Thymus (tissue), 11 donors: ENCODE data around the gene GRAMD1A. TPM values are rescaled to one million over a fixed set of nuclear protein-coding genes. Genes with fewer than 3 reads are reported as not detected.
A peak's percentile ranks its signal among the peaks of the same experiment; 100 is the strongest.
"Not testable (repeated sequence)": the region's sequence is repeated elsewhere in the genome, so short reads cannot be mapped to it uniquely, and the experiment has no call there.

ENCODE experiments used
- DNase-seq, 9 donors: peaks; one replicate each; pipeline ENCODE4 v3.0.0-alpha.2; 2013; ENCODE audit warnings: low spot score in 9 of 9, low read depth in 6 of 9, missing footprints in 1 of 9
- H3K27ac ChIP-seq, 2 donors: one replicate each; pipeline ENCODE4 v1.5.1; 2013; ENCODE audit warnings: control low read depth in 1 of 2, low read depth in 1 of 2, low read length in 1 of 2, mild to moderate bottlenecking in 1 of 2, moderate library complexity in 1 of 2
- H3K27me3 ChIP-seq, 2 donors: one replicate each; pipeline ENCODE4 v1.5.1; 2013; ENCODE audit warnings: low read length in 1 of 2; ENCODE audit not compliant: control insufficient read depth in 2 of 2, insufficient read depth in 1 of 2
- H3K36me3 ChIP-seq, 2 donors: one replicate each; pipeline ENCODE4 v1.5.1; 2013; ENCODE audit warnings: low read length in 1 of 2, mild to moderate bottlenecking in 1 of 2, moderate library complexity in 1 of 2; ENCODE audit not compliant: control insufficient read depth in 2 of 2, insufficient read depth in 2 of 2
- H3K4me1 ChIP-seq, 2 donors: one replicate each; pipeline ENCODE4 v1.5.1; 2013; ENCODE audit warnings: low read length in 2 of 2; ENCODE audit not compliant: control insufficient read depth in 2 of 2, insufficient read depth in 2 of 2
- H3K4me3 ChIP-seq, 2 donors: one replicate each; pipeline ENCODE4 v1.5.1; 2013; ENCODE audit warnings: low read length in 2 of 2, control low read depth in 1 of 2, mild to moderate bottlenecking in 1 of 2
- H3K9me3 ChIP-seq, 2 donors: one replicate each; pipeline ENCODE4 v1.5.1; 2013; ENCODE audit warnings: low read length in 1 of 2, mild to moderate bottlenecking in 1 of 2; ENCODE audit not compliant: control insufficient read depth in 2 of 2, insufficient read depth in 1 of 2
- WGBS: extraction: QIAGEN DNeasy Blood & Tissue Kit; methylation state at CpG from one replicate; pipeline ENCODE4 v1.1.7; 2013; 5-methylcytosine and 5-hydroxymethylcytosine counted together
- polyA plus RNA-seq: library from polyadenylated mRNA; stranded (reverse); fragments of 200-250 nt; gene quantifications from one replicate; pipeline ENCODE4 v1.2.3, GENCODE V29; 2013
- total RNA-seq: library from RNA; stranded (reverse); fragments of 120-200 nt; gene quantifications from one replicate; pipeline ENCODE4 v1.2.4, GENCODE V29; 2013
- donor health status: healthy.

Gene GRAMD1A
- total and polyA plus RNA-seq, 2 donors = 18.7 to 51.9 TPM

- Histone ChIP-seq H3K9me3 (peaks cover 0 to 2% of the 10 kb centered on the region in 2 donors), H3K36me3 (no peaks in the 10 kb centered on the region), H3K27me3 (no peaks in the 10 kb centered on the region), H3K27ac (no peak overlapping the region), H3K4me3 (no peak overlapping the region), H3K4me1 (peaks cover 4 to 10% of the 10 kb centered on the region in 2 donors)
- 90% methylated on average over 6 of the region's 6 CpGs for WGBS
- DNase-seq = no peak
These were observed 10.8 kb upstream of the GRAMD1A start for GRCh38 chr19:34989298-34989697.

GRCh38 chr19:34990578-34991192, 9.4 kb upstream of the GRAMD1A start:
- no peaks in the 10 kb centered on the region for H3K36me3 ChIP-seq
- H3K4me1 ChIP-seq = peaks cover 3 to 10% of the 10 kb centered on the region in 2 donors
- no peaks in the 10 kb centered on the region for H3K27me3 ChIP-seq
- no peak overlapping the region for H3K4me3 ChIP-seq
- peaks cover 0 to 13% of the 10 kb centered on the region in 2 donors for H3K9me3 ChIP-seq
- no peak overlapping the region for H3K27ac ChIP-seq
- no peak for DNase-seq
- 91% methylated on average over 13 of the region's 13 CpGs for WGBS

GRCh38 chr19:34991542-34992333, 8.4 kb upstream of the GRAMD1A start:
- no peaks in the 10 kb centered on the region for H3K27me3 ChIP-seq
- 98% methylated on average over 8 of the region's 8 CpGs for WGBS
- H3K27ac ChIP-seq = no peak overlapping the region
- peaks cover 0 to 13% of the 10 kb centered on the region in 2 donors for H3K9me3 ChIP-seq
- no peaks in the 10 kb centered on the region for H3K36me3 ChIP-seq
- H3K4me1 ChIP-seq = peaks cover 10 to 19% of the 10 kb centered on the region in 2 donors
- no peak overlapping the region for H3K4me3 ChIP-seq
- DNase-seq = no peak

- H3K36me3 ChIP-seq, H3K27me3 ChIP-seq, H3K27ac ChIP-seq, H3K4me3 ChIP-seq, DNase-seq: not testable (repeated sequence)
- peaks cover 17 to 27% of the 10 kb centered on the region in 2 donors for H3K4me1 ChIP-seq
- 97% methylated on average over 7 of the region's 7 CpGs for WGBS
- peaks cover 0 to 13% of the 10 kb centered on the region in 2 donors for H3K9me3 ChIP-seq
These were observed 7.5 kb upstream of the GRAMD1A start for GRCh38 chr19:34992582-34992981.

- H3K36me3 ChIP-seq = no peaks in the 10 kb centered on the region
- no peak overlapping the region for H3K4me3 ChIP-seq
- no peak for DNase-seq
- peaks cover 0 to 13% of the 10 kb centered on the region in 2 donors for H3K9me3 ChIP-seq
- peaks cover 24 to 44% of the 10 kb centered on the region in 2 donors for H3K4me1 ChIP-seq
- no peaks in the 10 kb centered on the region for H3K27me3 ChIP-seq
- 77% methylated on average over 9 of the region's 9 CpGs for WGBS
- no peak overlapping the region for H3K27ac ChIP-seq
These were observed 5.9 kb upstream of the GRAMD1A start for GRCh38 chr19:34994286-34994642.

- peaks cover 28 to 50% of the 10 kb centered on the region in 2 donors for H3K4me1 ChIP-seq
These were observed 5.2 kb upstream of the GRAMD1A start for GRCh38 chr19:34994643-34995541.

GRCh38 chr19:34995551-34995950, 4.6 kb upstream of the GRAMD1A start:
- H3K4me1 ChIP-seq = peaks cover 28 to 52% of the 10 kb centered on the region in 2 donors
- WGBS = 97% methylated on average over 8 of the region's 8 CpGs
- peak overlapping the region in 1 of 2 donors; percentile 19 for H3K27ac ChIP-seq
- H3K36me3 ChIP-seq = no peaks in the 10 kb centered on the region
- H3K9me3 ChIP-seq = peaks cover 0 to 13% of the 10 kb centered on the region in 2 donors
- H3K4me3 ChIP-seq = no peak overlapping the region
- DNase-seq = no peak
- H3K27me3 ChIP-seq = no peaks in the 10 kb centered on the region

More at GRCh38 chr19:34994643-34995541, 5.2 kb upstream of the GRAMD1A start:
- no peak for DNase-seq
- 96% methylated on average over 17 of the region's 17 CpGs for WGBS
- H3K9me3 ChIP-seq = peaks cover 0 to 13% of the 10 kb centered on the region in 2 donors
- no peak overlapping the region for H3K4me3 ChIP-seq
- H3K27ac ChIP-seq = peak overlapping the region; percentile 15 to 20
- no peaks in the 10 kb centered on the region for H3K36me3 ChIP-seq
- no peaks in the 10 kb centered on the region for H3K27me3 ChIP-seq

- H3K9me3 ChIP-seq = peaks cover 0 to 13% of the 10 kb centered on the region in 2 donors
- H3K27ac ChIP-seq = peak overlapping the region; percentile 89 to 95
- peaks cover 0 to 3% of the 10 kb centered on the region in 2 donors for H3K36me3 ChIP-seq
- 12% methylated on average over 8 of the region's 8 CpGs for WGBS
- H3K4me1 ChIP-seq = peaks cover 31 to 64% of the 10 kb centered on the region in 2 donors
- DNase-seq = peak in 2 of 9 donors; percentile 47 to 77
- no peaks in the 10 kb centered on the region for H3K27me3 ChIP-seq
- H3K4me3 ChIP-seq = no peak overlapping the region
These were observed 3.0 kb upstream of the GRAMD1A start for GRCh38 chr19:34997071-34997617.
